Measurements from ENCODE around the gene CD99.

The CD99 gene

GRCh38 chrX:2699959-2700358, 8.9 kb downstream of the CD99 start:
- DNase-seq (ENCODE audit: low spot score), result no peak

GRCh38 chrX:2700405-2701320, 9.6 kb downstream of the CD99 start:
- no peak for DNase-seq (ENCODE audit: low spot score)

- DNase-seq (ENCODE audit: low spot score), result no peak
Measured at GRCh38 chrX:2701600-2701999, 10.5 kb downstream of the CD99 start.

- no peak for DNase-seq (ENCODE audit: low spot score)
Measured at GRCh38 chrX:2703991-2704369, 12.9 kb downstream of the CD99 start.

GRCh38 chrX:2705046-2705832, 14.1 kb downstream of the CD99 start:
- DNase-seq (ENCODE audit: low spot score), result no peak

GRCh38 chrX:2707334-2707760, 16.3 kb downstream of the CD99 start:
- DNase-seq (ENCODE audit: low spot score), result peak; percentile 85

GRCh38 chrX:2708021-2708420, 16.9 kb downstream of the CD99 start:
- DNase-seq (ENCODE audit: low spot score), result no peak

GRCh38 chrX:2708592-2709188, 17.6 kb downstream of the CD99 start:
- DNase-seq (ENCODE audit: low spot score), result no peak

- no peak for DNase-seq (ENCODE audit: low spot score)
Measured at GRCh38 chrX:2709556-2709955, 18.5 kb downstream of the CD99 start.

GRCh38 chrX:2710041-2710840, 19.1 kb downstream of the CD99 start:
- peak; percentile 82 for DNase-seq (ENCODE audit: low spot score)

GRCh38 chrX:2711441-2711840, 20.3 kb downstream of the CD99 start:
- DNase-seq (ENCODE audit: low spot score), result no peak

GRCh38 chrX:2712428-2712827, 21.3 kb downstream of the CD99 start:
- no peak for DNase-seq (ENCODE audit: low spot score)

GRCh38 chrX:2712890-2713840, 22.1 kb downstream of the CD99 start:
- no peak for DNase-seq (ENCODE audit: low spot score)

GRCh38 chrX:2714551-2714950, 23.5 kb downstream of the CD99 start:
- DNase-seq (ENCODE audit: low spot score), result no peak

- no peak for DNase-seq (ENCODE audit: low spot score)
Measured at GRCh38 chrX:2715066-2715600, 24.0 kb downstream of the CD99 start.

- DNase-seq (ENCODE audit: low spot score), result no peak
Measured at GRCh38 chrX:2717312-2717711, 26.2 kb downstream of the CD99 start.

- no peak for DNase-seq (ENCODE audit: low spot score)
Measured at GRCh38 chrX:2718821-2719220, 27.7 kb downstream of the CD99 start.

- no peak for DNase-seq (ENCODE audit: low spot score)
Measured at GRCh38 chrX:2719774-2720447, 28.8 kb downstream of the CD99 start.

- DNase-seq (ENCODE audit: low spot score), result no peak
Measured at GRCh38 chrX:2723286-2723879, 32.3 kb downstream of the CD99 start.

Measured in CD4-positive, alpha-beta T cell treated with Interleukin-2 at 100 ng/mL for 4 hours (primary cell).